GM19035 (cell line): ENCODE results near the gene ZNF354C.

Experiments
- ATAC-seq: cut with Tn5 transposase; IDR thresholded peaks from one replicate; pipeline ENCODE4 v1.9.1; 2021; ENCODE audit not compliant: unreplicated experiment

Gene ZNF354C

DNA sequence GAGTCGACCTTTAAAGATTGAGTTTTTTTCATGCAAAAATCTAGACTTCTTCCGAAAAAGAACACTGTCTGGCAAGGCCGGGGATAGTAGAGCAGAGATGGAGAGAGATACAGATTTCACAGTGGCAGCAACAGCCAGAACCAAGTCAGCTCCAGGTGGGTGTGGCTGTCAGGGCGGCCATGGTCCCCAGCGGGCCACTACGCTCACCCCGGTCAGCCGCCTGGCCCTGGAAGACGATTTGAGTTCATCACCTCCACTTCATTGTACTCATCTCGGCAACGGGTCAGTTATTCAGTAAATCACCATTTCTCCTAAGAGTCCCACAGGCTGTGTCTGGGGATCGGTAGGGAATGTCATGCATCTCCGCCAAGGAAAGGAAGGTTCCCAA, 53.0 kb downstream of the ZNF354C start:
- no peak for ATAC-seq

DNA sequence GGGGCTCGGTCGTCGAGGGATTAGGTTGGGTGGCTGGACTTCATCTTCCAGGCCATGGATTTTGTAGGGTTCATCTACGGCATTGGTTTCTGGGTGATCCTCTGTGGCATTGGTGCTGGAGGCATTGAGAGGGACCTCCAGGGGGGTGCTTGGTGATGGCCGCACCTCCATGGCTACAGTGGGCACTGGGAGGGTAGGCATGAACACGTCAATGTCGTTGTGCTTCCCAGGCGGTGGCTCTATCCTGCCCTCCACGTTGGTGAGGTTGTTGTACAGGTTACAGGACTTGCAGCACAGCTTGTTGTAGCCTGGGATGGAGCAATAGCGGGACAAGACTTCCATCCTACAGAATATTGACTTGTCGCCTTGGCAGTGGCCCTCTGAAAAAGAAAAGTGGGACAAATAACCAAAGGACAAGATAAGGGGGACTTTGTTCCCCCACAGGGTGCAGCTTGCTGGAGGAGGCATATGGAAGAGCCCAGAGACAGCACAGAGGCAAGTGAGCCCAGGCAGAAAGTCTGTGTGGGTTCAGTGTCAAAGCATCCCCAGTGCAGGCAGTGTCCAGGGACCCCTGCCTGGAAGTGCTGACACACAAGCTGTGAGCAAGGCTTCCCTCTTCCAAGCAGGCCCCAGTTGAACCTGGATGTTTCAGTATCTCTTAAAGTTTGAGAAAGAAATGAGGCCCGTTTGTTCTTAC, 53.9 kb downstream of the ZNF354C start:
- no peak for ATAC-seq

DNA sequence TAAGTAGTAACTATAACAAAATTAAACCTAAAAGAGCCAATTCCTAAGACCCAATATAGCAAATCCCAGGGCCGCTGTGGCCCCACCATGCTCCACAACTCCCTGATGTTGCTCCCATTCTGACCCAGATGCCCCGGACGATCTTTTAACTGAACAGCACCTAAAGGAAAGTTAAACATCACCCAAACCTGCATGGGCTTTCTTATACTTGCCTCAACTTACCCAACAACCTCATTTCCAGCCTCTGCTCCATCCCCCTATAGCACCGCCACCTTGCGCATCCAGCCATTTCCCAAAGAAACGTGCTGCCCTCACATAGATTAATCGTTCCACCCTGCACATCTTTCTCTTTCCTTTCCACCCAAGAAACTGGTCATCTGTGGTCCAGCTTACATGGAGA, 54.6 kb downstream of the ZNF354C start:
- ATAC-seq = no peak

DNA sequence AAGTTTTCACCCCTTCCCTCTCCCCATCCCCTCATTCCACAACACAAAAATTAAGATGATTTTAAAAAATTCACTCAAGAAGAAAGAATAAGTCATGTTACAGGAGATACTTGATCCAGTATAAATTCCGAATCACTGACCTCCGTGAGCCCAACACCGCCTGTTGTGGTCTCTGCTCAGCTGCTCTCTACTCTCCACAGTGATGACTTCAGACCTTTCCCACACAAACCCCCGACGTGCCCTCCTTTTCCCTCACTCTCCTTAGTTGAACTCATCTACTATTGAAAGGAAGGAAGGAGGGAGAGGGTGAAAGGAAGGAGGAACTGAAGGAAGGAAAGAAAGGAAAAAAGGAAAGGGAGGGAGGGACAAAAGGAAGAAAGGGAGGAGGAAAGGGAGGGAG, 55.1 kb downstream of the ZNF354C start:
- no peak for ATAC-seq

DNA sequence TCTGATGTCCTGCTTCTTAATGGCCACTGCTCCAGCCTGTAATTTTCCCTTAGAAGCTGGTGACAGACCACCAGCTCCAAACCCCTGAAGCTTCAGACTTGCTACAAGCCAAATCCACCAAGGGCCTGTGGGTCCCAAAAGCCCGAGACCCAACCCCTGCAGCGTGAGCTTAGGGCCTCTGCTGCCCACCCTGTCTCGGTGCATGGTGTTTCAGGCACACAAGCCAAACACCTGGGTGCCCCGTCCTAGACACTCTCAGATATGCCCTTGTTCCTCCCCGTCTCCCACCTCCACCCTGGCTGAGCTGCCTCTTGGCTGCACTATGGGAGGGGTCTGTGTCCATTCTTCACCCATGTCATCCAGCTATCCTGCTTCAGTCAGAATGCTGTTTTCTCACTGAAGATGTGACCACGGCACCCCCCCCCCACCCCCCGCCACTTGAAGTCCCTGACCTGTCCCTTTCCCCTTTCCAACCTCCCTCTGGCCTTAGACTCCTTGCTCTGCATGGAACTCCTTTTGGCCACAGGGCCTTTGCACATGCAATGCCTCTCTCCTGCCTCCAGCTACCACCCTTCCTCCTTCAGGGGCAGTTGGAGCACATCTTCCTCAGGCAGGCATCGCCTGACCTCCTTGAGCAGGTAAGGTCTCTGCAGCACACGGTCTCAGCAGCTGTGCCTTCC, 55.8 kb downstream of the ZNF354C start:
- no peak for ATAC-seq

DNA sequence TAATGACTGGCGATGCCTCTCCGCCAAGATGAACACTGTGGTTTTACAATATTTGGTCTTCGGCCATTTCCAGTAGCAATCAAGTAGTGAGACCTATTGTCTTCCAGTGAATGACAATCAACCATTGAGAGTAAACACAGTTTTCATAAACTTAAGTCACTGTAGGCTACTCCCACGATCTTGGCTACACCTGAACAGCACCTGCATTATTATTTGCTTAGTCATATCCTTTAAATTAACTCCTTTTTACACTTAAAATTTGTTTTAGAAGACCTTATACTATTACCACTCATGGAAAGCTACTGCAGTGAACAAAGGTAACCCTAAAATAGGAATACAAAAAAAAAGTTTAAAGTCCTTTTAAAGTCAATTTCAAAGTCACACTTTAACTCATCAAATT, 58.2 kb downstream of the ZNF354C start:
- ATAC-seq = no peak

DNA sequence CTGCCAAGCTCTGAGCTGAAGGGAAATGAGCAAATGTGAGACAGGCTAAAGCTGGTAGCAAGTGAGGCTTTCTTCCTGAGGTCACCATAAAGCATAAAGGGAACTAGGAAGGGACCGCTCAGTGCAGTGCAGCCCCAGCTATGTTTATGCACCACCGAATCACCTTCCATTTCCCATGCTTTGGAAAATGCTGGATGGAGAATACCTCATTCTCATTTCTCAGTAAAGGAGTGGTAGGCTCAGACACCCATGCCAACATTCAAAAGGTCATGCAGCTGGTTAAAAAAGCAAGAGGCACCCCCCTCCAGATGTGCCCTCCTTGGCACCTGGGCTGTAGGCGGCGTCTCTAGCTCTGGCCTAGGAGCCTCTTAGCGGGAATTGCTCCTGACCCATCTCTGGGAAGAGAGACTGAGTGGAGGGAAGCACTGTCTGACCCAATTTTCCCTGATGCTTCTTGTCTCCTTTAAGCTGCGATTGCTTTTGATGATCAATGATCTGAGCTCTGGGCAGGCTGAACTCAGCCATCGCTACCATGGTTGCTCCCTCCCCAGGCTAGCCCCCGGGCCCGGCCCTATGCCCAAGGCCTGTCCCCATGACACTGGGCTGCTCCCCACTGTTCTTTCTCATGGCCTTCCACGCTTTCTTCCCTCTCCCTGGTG, 58.7 kb downstream of the ZNF354C start:
- no peak for ATAC-seq

DNA sequence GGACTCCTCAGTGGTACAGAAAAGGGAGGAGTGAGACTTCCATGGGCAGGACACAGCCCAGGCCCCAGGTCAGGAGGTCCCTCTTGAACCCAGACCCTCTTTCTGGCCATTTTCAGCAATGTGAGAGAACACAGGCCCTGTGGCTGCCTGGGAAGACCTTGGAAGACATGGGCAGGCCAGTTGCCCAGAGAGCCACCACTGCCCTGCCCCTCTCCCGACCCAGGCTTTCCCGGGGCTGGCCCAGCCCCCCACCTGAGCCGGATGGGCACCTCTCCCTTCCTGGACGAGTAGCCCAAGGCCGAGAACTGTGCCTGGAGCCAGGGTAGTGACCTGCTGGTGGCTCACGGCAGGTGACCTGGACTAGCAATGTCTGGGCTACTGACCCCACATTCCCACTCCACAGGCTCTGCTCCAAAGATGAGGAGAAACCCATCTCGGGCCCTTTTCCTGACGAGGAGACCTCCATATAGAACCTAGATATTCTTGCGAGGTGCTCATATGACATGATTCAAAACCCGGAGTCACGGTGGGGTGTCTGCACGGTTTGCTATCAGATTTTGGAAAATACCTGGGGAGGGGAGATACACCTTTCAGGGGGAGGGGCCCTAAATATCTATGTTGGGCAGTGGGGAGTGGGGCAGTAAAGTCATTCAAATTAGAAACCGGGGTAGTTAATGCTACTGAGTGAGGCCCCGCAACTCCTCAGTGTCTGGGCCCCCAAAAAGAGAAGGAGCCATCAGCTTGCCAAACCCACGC, 59.4 kb downstream of the ZNF354C start:
- no peak for ATAC-seq

DNA sequence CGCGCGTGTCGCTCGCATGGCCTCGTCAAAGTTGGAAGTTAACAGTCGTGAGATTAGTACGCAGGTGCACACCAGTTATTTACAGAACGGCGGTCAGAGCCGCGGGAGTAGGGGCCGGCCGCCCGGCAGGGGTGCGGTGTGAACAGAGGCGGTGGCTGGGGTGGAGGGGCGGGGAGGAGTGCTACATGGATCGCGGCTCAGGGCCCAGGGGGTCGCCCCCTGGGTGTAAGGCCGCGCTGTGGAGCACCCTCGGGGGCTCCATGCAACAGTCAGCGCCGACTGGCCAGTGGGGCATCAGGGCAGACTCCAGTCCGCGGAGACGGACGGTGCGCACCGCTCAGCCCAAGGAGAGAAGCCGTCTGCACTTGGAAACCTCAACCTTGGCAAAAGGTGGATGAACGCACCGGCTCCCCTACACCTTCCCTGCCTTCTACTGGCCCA, 60.3 kb downstream of the ZNF354C start:
- no peak for ATAC-seq

DNA sequence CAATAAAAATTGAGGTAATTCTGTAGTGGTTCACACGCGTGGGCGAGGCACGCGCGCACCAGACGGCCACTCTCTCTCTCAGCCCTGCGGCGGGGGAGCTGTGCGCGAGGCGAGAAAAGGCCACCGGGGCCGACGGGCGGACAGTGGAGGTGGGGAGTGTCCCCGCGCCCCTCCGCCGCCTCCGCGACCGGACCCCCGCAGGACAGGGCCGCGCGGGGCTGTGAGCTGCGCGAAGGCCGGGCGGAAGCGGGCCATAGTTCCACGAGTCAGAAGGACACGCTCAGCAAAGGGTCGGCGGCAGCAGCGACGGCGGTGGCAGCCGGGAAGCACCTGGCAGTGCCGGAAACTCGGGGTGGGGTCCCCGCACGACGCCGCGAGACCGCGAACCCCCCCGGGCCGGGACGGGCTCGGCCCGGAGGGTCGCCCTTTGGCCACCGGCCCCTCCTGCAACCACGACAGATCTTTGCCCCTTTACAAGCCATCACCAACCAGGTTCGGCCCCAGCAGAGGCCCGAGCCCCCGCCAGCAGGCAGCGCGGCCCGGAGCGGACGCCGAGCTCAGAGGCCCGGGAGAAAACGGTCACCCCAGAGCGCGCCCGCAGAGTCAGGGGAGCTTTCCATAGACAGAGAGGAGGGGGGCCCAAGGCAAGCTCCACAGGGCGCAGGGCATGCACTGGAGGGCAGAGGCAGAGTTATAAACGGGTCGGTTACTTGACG, 60.9 kb downstream of the ZNF354C start:
- ATAC-seq = no peak

DNA sequence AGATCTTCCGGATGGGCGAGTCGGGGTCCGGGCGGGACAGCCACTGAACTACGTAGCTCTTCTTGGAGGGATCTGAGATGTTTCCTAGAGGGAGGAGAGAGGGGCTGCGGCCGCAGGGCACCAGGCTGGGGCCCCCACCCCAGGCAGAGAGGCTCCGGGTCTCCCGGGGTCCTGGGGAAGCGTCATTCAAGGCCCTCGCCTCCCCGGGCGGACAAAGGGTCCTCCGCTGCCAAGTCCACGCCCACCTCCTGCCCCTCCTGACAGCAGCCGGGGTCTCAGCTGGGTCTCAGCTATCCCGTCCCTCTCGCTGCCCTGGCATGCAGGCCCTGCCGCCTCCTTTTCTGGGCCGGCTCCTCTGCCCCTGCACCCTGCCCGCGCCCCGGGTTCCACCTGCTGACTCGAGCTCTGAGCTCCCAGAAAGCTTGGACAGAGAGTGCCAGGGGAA, 61.5 kb downstream of the ZNF354C start:
- no peak for ATAC-seq

DNA sequence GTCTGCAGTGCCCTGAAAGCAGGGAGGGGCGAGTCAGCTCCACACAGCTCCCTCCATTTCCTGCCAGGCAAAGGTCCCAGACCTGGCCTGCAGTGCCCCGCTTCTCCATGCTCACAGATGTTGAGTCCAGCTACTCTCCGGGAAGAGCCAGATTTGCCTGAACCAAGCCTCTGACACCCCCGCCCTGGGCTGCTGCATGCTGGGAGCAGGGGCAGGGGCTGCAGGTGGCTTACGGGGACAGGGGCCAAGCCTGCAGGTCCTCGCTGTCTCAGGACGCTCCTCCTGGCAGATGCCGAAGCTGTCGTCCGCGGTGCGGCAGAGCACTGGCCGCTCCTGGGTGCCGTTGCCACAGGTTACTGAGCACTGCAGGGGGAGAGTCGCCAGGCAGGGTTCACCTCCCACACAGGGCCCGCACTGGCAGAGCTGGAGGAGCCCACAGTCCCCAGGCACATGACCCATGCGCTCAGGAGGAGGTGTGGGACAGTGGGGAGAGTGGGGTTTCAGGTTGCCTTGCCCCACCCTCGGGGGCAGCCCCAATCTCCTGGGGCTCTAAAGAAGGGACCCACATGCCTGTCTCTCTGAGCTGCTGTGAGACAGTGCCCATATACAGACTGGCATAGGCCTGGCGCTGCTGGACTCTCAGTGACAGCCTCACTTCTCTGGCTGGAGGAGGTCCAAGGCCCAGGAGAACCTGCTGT, 62.4 kb downstream of the ZNF354C start:
- ATAC-seq = no peak

DNA sequence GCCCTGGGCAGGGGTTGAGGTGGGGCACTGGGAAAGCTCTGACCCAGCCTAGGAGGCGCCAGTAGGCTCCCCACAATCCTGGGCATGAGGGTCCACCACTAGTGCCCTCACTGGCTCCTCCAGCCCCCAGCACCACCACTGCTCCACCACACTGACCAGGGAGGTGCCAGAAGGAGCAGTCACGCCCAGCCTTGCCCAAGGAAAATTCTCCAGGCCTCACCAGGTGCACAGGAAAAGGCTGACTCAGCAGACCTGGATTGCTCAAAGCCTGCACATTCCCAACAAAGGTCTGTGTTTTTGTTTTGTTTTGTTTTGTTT, 62.9 kb downstream of the ZNF354C start:
- no peak for ATAC-seq

DNA sequence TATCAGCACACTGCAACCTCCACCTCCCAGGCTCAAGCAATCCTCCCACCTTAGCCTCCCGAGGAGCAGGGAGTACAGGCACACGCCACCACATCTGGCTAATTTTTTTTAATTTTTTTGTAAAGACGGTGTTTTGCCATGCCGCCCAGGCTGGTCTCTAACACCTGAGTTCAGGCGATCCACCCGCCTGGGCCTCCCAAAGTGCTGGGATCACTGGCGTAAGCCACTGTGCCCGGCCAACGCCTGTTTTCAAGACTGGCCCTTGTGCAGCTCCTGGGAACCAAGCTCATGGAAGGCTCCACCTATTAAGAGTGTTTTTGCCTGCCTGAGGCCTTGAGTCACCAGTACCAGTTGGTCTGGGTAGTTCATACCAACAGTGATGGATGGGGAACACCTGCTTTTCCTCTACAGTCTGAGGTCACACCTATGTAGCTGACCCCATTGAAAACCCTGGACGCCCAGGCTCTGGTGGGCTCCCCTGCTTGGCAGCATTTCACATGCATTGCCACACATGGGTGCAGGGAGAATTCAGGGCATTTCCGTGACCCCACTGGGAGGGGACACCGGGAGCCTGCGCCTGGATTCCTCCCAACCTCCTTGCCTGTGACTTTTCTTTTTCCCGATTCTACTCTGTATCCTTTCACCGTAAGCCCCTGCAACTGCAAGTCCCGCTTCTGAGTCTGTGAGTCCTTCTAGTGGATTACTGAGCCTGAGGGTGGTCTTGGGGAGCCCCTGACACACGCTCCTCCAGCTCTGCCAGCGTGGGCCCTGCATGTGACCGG, 63.5 kb downstream of the ZNF354C start:
- ATAC-seq = no peak

DNA sequence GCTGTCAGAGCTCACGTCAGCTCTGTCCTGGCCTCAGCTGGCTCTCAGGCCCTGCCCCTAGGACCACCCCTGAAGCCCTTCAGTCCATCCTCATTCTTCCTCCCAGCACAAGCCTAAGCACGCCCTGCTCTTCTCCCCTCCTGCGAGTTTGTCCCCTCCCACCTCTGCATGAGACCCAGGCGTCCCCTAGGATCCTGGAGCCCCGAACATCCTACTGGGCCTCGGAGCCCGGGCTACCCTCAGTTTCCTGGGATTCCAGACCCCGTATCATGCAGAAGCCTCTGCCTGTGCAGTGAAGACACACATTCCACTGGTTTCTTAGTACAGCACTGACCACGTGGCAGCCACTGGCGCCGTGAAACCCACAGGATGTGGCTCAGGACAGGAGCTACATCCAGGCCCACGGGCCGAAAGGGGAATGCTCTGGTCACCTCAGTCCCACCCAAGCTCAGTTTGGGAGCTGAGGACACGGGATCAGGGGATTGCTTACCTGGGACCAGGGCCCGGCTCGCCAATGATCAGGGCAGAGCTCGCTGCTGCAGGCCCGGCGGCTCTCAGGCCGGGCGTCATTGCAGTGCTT, 64.2 kb downstream of the ZNF354C start:
- no peak for ATAC-seq

DNA sequence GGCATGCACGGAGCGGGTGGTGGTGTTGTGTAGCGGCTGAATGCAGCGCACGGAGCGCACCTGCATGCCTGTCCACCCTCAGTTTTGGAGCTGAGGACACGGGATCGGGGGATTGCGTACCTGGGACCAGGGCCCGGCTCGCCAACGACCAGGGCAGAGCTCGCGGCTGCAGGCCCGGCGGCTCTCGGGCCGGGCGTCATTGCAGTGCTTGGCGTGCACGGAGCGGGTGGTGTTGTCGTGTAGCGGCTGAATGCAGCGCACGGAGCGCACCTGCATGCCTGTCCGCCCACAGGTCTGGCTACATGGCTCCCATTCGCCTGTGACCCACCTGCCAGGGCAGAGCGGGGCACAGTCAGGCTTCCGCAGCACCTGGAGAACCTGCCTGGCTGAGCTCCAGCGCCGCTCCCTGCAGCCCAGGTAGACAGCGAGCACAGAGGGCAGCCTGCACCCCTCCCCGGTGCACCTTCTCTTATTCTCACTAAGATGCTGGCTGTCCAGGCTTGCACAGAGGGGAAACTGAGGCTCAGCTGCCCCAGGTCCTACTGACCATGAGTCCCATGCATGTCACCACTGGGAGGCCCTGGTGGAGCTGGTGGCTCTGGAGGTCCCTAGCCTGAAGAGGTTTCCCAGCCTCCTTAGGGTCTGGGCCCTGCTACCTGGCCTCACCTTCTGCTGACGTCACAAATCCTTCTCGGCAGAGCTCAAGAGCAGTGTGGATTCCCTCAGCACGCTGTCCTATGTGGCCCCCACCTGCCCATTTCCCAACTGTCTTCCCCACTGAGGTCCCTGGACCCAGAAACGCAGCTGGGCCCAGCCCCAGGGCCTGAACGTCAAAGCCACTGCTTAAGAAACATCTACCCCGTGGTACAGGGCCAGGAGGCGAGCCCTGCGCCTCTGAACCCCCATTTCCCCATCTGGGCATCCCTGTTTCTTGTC, 64.9 kb downstream of the ZNF354C start:
- ATAC-seq = no peak

DNA sequence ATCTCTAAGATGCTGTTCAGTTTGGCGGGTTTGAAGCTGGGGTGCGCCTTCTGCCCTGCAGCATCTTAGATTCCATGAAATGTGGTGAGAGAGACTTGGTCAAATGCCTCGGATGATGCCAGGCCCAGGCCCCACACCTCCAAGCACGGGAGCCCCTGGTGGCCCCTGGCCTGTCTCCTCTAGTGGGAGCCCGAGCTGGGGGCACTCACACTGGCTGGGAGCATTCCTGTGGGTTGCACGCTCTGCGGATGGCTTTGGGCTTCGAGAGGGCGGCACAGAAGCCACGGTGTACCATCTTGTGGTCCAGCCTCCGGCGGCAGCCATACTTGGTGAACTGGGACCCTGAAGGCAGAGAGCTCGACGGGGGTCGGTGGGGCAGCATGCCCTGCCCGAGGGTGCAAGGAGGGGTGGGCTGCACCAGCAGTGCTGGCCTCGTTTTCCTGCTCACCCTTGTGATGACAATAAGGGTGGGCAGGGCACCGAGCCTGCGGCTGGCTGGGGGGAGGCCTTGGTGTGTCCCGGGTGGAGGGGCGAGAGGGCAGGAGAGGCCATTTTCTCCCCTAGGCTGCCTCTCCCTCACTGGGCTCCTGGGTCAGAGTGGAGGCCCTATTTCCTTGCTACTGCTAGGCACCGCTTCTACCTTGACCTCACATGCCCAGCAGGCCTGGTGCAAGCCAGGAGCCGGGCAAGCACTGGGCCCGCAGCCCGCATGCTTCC, 65.8 kb downstream of the ZNF354C start:
- ATAC-seq = no peak
